ENCODE data around the gene GCDH. TPM values are rescaled to one million over a fixed set of nuclear protein-coding genes. Genes with fewer than 3 reads are reported as not detected.

Gene GCDH
- polyA plus RNA-seq, 1 donor (not counting 4 experiments of a cell fraction or from before 2014, with no cell fraction given), result 11.5 TPM

GRCh38 chr19:12907166-12907565 is 16.2 kb downstream of the GCDH start:
- no peak for DNase-seq (ENCODE audit: low read depth, low spot score)

GRCh38 chr19:12912571-12912970 is 21.6 kb downstream of the GCDH start:
- Histone ChIP-seq H3K79me2 (ENCODE audit: control insufficient read depth, insufficient read depth, low read length) (no peaks in the 10 kb centered on the region), H3K4me2 (ENCODE audit: control insufficient read depth, extremely low read depth, insufficient read depth, low read depth, low read length) (peak overlapping the region; percentile 51), H2AFZ (ENCODE audit: control insufficient read depth, low read length) (peak overlapping the region; percentile 83), H3K27ac (ENCODE audit: control insufficient read depth, insufficient read depth, low read length) (no peak overlapping the region), H4K20me1 (ENCODE audit: control insufficient read depth, extremely low read depth, insufficient read depth, low read length) (no peaks in the 10 kb centered on the region), H3K4me1 (ENCODE audit: control insufficient read depth, extremely low read depth, insufficient read depth, low read length) (peaks cover 8% of the 10 kb centered on the region), H3K4me3 (ENCODE audit: control insufficient read depth in 2 of 3, extremely low read depth in 1 of 3, insufficient read depth in 2 of 3, low read depth in 1 of 3, low read length in 3 of 3) (no peak overlapping the region), H3K9me3 (ENCODE audit: control insufficient read depth, low read depth, low read length) (no peaks in the 10 kb centered on the region), H3K27me3 (ENCODE audit: control insufficient read depth, extremely low read depth, insufficient read depth, low read length) (no peaks in the 10 kb centered on the region), H3K36me3 (ENCODE audit: control insufficient read depth in 2 of 2, extremely low read depth in 1 of 2, insufficient read depth in 2 of 2, low read length in 2 of 2) (no peaks in the 10 kb centered on the region), H3K9me1 (ENCODE audit: control insufficient read depth, extremely low read depth, insufficient read depth, low read length) (no peaks in the 10 kb centered on the region), H3K9ac (ENCODE audit: control insufficient read depth, extremely low read depth, insufficient read depth, low read length) (no peak overlapping the region)
- DNase-seq (ENCODE audit: low read depth, low spot score) (no peak), FAIRE-seq (no peak)
- dilution Hi-C loops (cut with MboI; ENCODE audit: extremely low pct_ligation_motif_present, low sequenced_read_pairs), result no loop called here
- TF ChIP-seq EZH2 (IDR thresholded peaks at IDR 0.05; ENCODE audit: low read length) (no peak), CTCF (optimal IDR thresholded peaks at IDR 0.05 in 1 of 3, IDR thresholded peaks at IDR 0.05 in 1 of 3, conservative IDR thresholded peaks at IDR 0.05 in 1 of 3; ENCODE audit: extremely low read depth in 1 of 3, insufficient read depth in 2 of 3, low read length in 3 of 3) (no peak)

More at GRCh38 chr19:12907166-12907565, 16.2 kb downstream of the GCDH start:
- H4K20me1 ChIP-seq (ENCODE audit: control insufficient read depth, extremely low read depth, insufficient read depth, low read length), result no peaks in the 10 kb centered on the region
- dilution Hi-C loops (cut with MboI; ENCODE audit: extremely low pct_ligation_motif_present, low sequenced_read_pairs), result no loop called here
- no peak overlapping the region for H3K9ac ChIP-seq (ENCODE audit: control insufficient read depth, extremely low read depth, insufficient read depth, low read length)
- H2AFZ ChIP-seq (ENCODE audit: control insufficient read depth, low read length), result no peak overlapping the region
- H3K36me3 ChIP-seq (ENCODE audit: control insufficient read depth in 2 of 2, extremely low read depth in 1 of 2, insufficient read depth in 2 of 2, low read length in 2 of 2), result no peaks in the 10 kb centered on the region
- no peak overlapping the region for H3K27ac ChIP-seq (ENCODE audit: control insufficient read depth, insufficient read depth, low read length)
- H3K4me2 ChIP-seq (ENCODE audit: control insufficient read depth, extremely low read depth, insufficient read depth, low read depth, low read length), result no peak overlapping the region
- H3K9me1 ChIP-seq (ENCODE audit: control insufficient read depth, extremely low read depth, insufficient read depth, low read length), result no peaks in the 10 kb centered on the region
- no peaks in the 10 kb centered on the region for H3K27me3 ChIP-seq (ENCODE audit: control insufficient read depth, extremely low read depth, insufficient read depth, low read length)
- H3K4me1 ChIP-seq (ENCODE audit: control insufficient read depth, extremely low read depth, insufficient read depth, low read length), result no peaks in the 10 kb centered on the region
- TF ChIP-seq CTCF (optimal IDR thresholded peaks at IDR 0.05 in 1 of 3, IDR thresholded peaks at IDR 0.05 in 1 of 3, conservative IDR thresholded peaks at IDR 0.05 in 1 of 3; ENCODE audit: extremely low read depth in 1 of 3, insufficient read depth in 2 of 3, low read length in 3 of 3) (no peak), EZH2 (IDR thresholded peaks at IDR 0.05; ENCODE audit: low read length) (no peak)
- no peaks in the 10 kb centered on the region for H3K9me3 ChIP-seq (ENCODE audit: control insufficient read depth, low read depth, low read length)
- no peaks in the 10 kb centered on the region for H3K79me2 ChIP-seq (ENCODE audit: control insufficient read depth, insufficient read depth, low read length)
- no peak for FAIRE-seq
- H3K4me3 ChIP-seq (ENCODE audit: control insufficient read depth in 2 of 3, extremely low read depth in 1 of 3, insufficient read depth in 2 of 3, low read depth in 1 of 3, low read length in 3 of 3), result no peak overlapping the region
